Body of pancreas (tissue), 4 donors: ENCODE measurements around the gene KCNAB1.

Experiments
- POLR2A ChIP-seq, 3 donors: fragments of 450-650 bp; IDR thresholded peaks; one replicate each; pipeline ENCODE4 v1.6.1; 2016; ENCODE audit warnings: antibody characterized with exemption in 3 of 3, mild to moderate bottlenecking in 2 of 3
- TF ChIP-seq, protein P1 (sequence below), 7 experiments: fragments of 450-650 bp in 4 of 7; fragments of 200-600 bp in 3 of 7; sonication (generic) in 3 of 7; IDR thresholded peaks; one replicate each; pipeline ENCODE4 v1.5.1; 2016 to 2019; ENCODE audit warnings: antibody characterized with exemption in 7 of 7

DNA sequence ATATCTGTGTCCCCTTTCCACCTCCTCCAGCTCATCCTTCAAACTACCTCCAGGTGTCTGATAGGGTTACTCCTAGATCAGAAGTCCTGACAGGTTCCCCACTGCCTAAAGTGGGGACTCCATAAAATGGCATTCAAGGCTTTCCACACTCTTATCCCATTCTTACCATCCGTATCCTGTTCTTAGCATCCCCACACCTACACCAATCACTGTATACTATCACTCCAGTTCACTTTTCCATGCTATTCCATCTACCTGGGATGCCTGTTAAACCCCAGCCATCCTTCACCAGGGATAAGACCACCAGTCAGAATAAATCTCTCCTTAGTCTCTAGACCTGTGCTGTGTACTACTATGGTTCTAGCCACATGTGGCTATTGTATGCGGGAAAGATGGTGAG, 415.4 kb downstream of the KCNAB1 start:
- TF ChIP-seq, protein P1, sequence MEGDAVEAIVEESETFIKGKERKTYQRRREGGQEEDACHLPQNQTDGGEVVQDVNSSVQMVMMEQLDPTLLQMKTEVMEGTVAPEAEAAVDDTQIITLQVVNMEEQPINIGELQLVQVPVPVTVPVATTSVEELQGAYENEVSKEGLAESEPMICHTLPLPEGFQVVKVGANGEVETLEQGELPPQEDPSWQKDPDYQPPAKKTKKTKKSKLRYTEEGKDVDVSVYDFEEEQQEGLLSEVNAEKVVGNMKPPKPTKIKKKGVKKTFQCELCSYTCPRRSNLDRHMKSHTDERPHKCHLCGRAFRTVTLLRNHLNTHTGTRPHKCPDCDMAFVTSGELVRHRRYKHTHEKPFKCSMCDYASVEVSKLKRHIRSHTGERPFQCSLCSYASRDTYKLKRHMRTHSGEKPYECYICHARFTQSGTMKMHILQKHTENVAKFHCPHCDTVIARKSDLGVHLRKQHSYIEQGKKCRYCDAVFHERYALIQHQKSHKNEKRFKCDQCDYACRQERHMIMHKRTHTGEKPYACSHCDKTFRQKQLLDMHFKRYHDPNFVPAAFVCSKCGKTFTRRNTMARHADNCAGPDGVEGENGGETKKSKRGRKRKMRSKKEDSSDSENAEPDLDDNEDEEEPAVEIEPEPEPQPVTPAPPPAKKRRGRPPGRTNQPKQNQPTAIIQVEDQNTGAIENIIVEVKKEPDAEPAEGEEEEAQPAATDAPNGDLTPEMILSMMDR (IDR thresholded peaks at IDR 0.05) = no peak
- no peak for TF ChIP-seq POLR2A (IDR thresholded peaks at IDR 0.05)
